Kidney (tissue), 14 donors: ENCODE measurements around the gene RALGPS1. TPM values are rescaled to one million over a fixed set of nuclear protein-coding genes. Genes with fewer than 3 reads are reported as not detected.

Source experiments
- DNase-seq, 5 donors: peaks; one replicate each; pipeline ENCODE4 v3.0.0-alpha.2; 2013 to 2020
- FAIRE-seq: peaks from 2 replicates; lab custom pipeline; 2012; peaks lifted over from hg19 to GRCh38; lab: Jason Lieb, UNC
- H3K27ac ChIP-seq, 2 donors: one replicate each; pipeline ENCODE4 v1.7.0; 2013; ENCODE audit warnings: low read depth in 2 of 2, low read length in 2 of 2, inconsistent platforms in 1 of 2
- H3K27me3 ChIP-seq: one replicate; pipeline ENCODE4 v1.7.1; 2013; ENCODE audit warnings: low read length, inconsistent platforms; ENCODE audit not compliant: control insufficient read depth, insufficient read depth
- H3K36me3 ChIP-seq, 3 donors: one replicate each; pipeline versions ENCODE4 v1.7.0 to v1.7.1; 2013; ENCODE audit warnings: low read length in 3 of 3, control low read depth in 1 of 3, inconsistent platforms in 1 of 3; ENCODE audit not compliant: insufficient read depth in 3 of 3, control insufficient read depth in 2 of 3
- H3K4me1 ChIP-seq, 3 donors: one replicate each; pipeline versions ENCODE4 v1.7.0 to v1.7.1; 2013; ENCODE audit warnings: low read length in 3 of 3, inconsistent platforms in 1 of 3, low read depth in 1 of 3; ENCODE audit not compliant: control insufficient read depth in 2 of 3, insufficient read depth in 2 of 3
- H3K4me3 ChIP-seq, 3 donors: one replicate each; pipeline versions ENCODE4 v1.7.0 to v1.8.1; 2013; ENCODE audit warnings: low read length in 3 of 3, control low read depth in 1 of 3, inconsistent platforms in 1 of 3
- H3K9ac ChIP-seq, 3 donors: one replicate each; pipeline versions ENCODE4 v1.7.0 to v1.7.1; 2013; ENCODE audit warnings: low read length in 3 of 3, control low read depth in 1 of 3, inconsistent platforms in 1 of 3
- H3K9me3 ChIP-seq, 3 donors: one replicate each; pipeline versions ENCODE4 v1.7.0 to v1.7.1; 2013; ENCODE audit warnings: low read length in 3 of 3, control low read depth in 1 of 3, inconsistent platforms in 1 of 3; ENCODE audit not compliant: control insufficient read depth in 2 of 3, insufficient read depth in 1 of 3
- CTCF ChIP-seq: IDR thresholded peaks from 3 replicates; pipeline ENCODE4 v1.5.1; 2012; ENCODE audit warnings: mild to moderate bottlenecking, moderate library complexity, borderline replicate concordance; ENCODE audit not compliant: insufficient read depth; ENCODE audit errors: extremely low read depth
- intact Hi-C: fragments of 100-400 bp; cut with DNase I; formaldehyde crosslinking; loops from one replicate; pipeline ENCODE4 v1.11.1; 2022
- polyA plus RNA-seq: library from polyadenylated mRNA; stranded (reverse); fragments of 350-450 nt; fragmentation: Illumina TruSeq; extraction: RNeasy Lipid Tissue Mini Kit (QIAGEN cat#74804); gene quantifications from one replicate; pipeline ENCODE4 v1.2.3, GENCODE V29; 2014; ENCODE audit warnings: low read depth, low replicate concordance; ENCODE audit not compliant: insufficient read depth
- total RNA-seq: library from RNA; stranded (reverse); fragmentation: NEBNext Ultra II Directional; extraction: Animal tissue kit (Norgen Biotek cat#: 25700); gene quantifications from one replicate; pipeline ENCODE4 v1.2.1, GENCODE V29; 2021
- donor health status: control.
- donor health status: control.
- donor health status: control.
- donor health status: control.
- donor health status: control.
- donor health status: DM: yes; HTN: yes; CAD: no.
- donor health status: Normal renal cell carcinoma (clear cell type).

The RALGPS1 gene
- total and polyA plus RNA-seq, 2 donors from 2014 or later, result 9.4 to 25.2 TPM

- FAIRE-seq (no peak), DNase-seq (peak in 1 of 5 donors; percentile 18)
- no peaks in the 10 kb centered on the region for H3K36me3 ChIP-seq
- intact Hi-C loops, result no loop called here
- H3K27me3 ChIP-seq, result no peaks in the 10 kb centered on the region
- peaks cover 0 to 19% (median 8%) of the 10 kb centered on the region in 3 donors for H3K4me1 ChIP-seq
- no peak overlapping the region for H3K9ac ChIP-seq
- TF ChIP-seq CTCF, result no peak
- H3K4me3 ChIP-seq, result no peak overlapping the region
- no peaks in the 10 kb centered on the region for H3K9me3 ChIP-seq
- no peak overlapping the region for H3K27ac ChIP-seq
These were observed 225.2 kb downstream of the RALGPS1 start for GRCh38 chr9:127139775-127140174.

- TF ChIP-seq CTCF, result no peak
- Histone ChIP-seq H3K27me3 (no peaks in the 10 kb centered on the region), H3K9me3 (no peaks in the 10 kb centered on the region), H3K9ac (no peak overlapping the region), H3K36me3 (no peaks in the 10 kb centered on the region), H3K27ac (no peak overlapping the region), H3K4me1 (peaks cover 0 to 19% (median 8%) of the 10 kb centered on the region in 3 donors), H3K4me3 (no peak overlapping the region)
- peak in 2 of 5 donors; percentile 8 to 22 for DNase-seq
- FAIRE-seq, result no peak
- intact Hi-C loops, result no loop called here
These were observed 225.6 kb downstream of the RALGPS1 start for GRCh38 chr9:127140181-127140580.

- Histone ChIP-seq H3K27me3 (no peaks in the 10 kb centered on the region), H3K9ac (no peak overlapping the region), H3K4me1 (peaks cover 0 to 19% (median 8%) of the 10 kb centered on the region in 3 donors), H3K27ac (no peak overlapping the region), H3K4me3 (no peak overlapping the region), H3K36me3 (no peaks in the 10 kb centered on the region), H3K9me3 (no peaks in the 10 kb centered on the region)
- intact Hi-C loops, result no loop called here
- no peak for TF ChIP-seq CTCF
- DNase-seq (no peak), FAIRE-seq (no peak)
These were observed 226.5 kb downstream of the RALGPS1 start for GRCh38 chr9:127140842-127141675.
